Endothelial cell (in vitro differentiated cells): ENCODE data around the gene TSPAN2. TPM values are rescaled to one million over a fixed set of nuclear protein-coding genes. Genes with fewer than 3 reads are reported as not detected.

Source experiments
- DNase-seq: peaks from one replicate; pipeline ENCODE4 v3.0.0; 2021; ENCODE audit warnings: low spot score
- H3K27ac Mint-ChIP-seq: one replicate; pipeline ENCODE4 v1.8.0; 2021; ENCODE audit warnings: mixed read lengths, inconsistent platforms; ENCODE audit not compliant: unreplicated experiment
- H3K27me3 Mint-ChIP-seq: one replicate; pipeline ENCODE4 v1.8.0; 2021; ENCODE audit warnings: mild to moderate bottlenecking, moderate library complexity, mixed read lengths, inconsistent platforms; ENCODE audit not compliant: unreplicated experiment
- H3K36me3 Mint-ChIP-seq: one replicate; pipeline ENCODE4 v1.8.0; 2021; ENCODE audit warnings: mild to moderate bottlenecking, low read depth, mixed read lengths, inconsistent platforms; ENCODE audit not compliant: unreplicated experiment
- H3K4me1 Mint-ChIP-seq: one replicate; pipeline ENCODE4 v1.8.0; 2021; ENCODE audit warnings: mild to moderate bottlenecking, mixed read lengths, inconsistent platforms; ENCODE audit not compliant: unreplicated experiment
- H3K4me3 Mint-ChIP-seq: one replicate; pipeline ENCODE4 v1.8.0; 2021; ENCODE audit warnings: mild to moderate bottlenecking, mixed read lengths, inconsistent platforms; ENCODE audit not compliant: unreplicated experiment
- H3K9me3 Mint-ChIP-seq: one replicate; pipeline ENCODE4 v1.8.0; 2021; ENCODE audit warnings: mixed read lengths, inconsistent platforms; ENCODE audit not compliant: unreplicated experiment
- total RNA-seq: library from RNA; stranded (reverse); fragmentation: NEBNext Ultra II Directional; extraction: Animal tissue kit (Norgen Biotek cat#: 25700); gene quantifications from one replicate; pipeline ENCODE4 v1.2.1, GENCODE V29; 2021; ENCODE audit not compliant: unreplicated experiment
- TF ChIP-seq, protein P1 (sequence below): fragments of 200-600 bp; sonication (generic); IDR thresholded peaks from one replicate; pipeline ENCODE4 v1.5.0; 2021; ENCODE audit warnings: antibody characterized with exemption; ENCODE audit not compliant: unreplicated experiment

TSPAN2 gene
- total RNA-seq, 1 donor from 2014 or later: 57.9 TPM

DNA sequence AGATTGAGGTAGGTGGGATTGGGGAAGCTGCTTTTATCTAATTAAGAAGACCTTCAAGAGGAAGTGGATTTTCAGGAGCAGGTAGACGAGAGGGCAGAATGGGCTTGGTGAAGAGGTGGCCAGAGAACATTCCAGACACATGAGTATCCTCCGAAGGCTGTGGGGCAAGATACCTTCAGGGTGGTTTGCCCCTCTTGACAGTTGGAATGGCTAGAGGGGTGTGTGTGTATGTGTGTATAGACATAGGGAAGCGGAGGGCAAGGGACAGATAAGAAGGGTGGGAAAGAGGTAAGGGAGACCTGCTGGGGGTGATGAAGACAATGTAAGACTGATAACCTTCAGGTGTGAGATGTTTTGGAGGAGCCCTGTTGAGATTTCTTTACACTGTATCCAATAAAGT lies 46.8 kb upstream of the TSPAN2 start:
- H3K27ac Mint-ChIP-seq: no peak overlapping the region
- H3K4me3 Mint-ChIP-seq: no peak overlapping the region
- DNase-seq: no peak
- H3K4me1 Mint-ChIP-seq: no peaks in the 10 kb centered on the region
- H3K27me3 Mint-ChIP-seq: no peaks in the 10 kb centered on the region
- TF ChIP-seq, protein P1, sequence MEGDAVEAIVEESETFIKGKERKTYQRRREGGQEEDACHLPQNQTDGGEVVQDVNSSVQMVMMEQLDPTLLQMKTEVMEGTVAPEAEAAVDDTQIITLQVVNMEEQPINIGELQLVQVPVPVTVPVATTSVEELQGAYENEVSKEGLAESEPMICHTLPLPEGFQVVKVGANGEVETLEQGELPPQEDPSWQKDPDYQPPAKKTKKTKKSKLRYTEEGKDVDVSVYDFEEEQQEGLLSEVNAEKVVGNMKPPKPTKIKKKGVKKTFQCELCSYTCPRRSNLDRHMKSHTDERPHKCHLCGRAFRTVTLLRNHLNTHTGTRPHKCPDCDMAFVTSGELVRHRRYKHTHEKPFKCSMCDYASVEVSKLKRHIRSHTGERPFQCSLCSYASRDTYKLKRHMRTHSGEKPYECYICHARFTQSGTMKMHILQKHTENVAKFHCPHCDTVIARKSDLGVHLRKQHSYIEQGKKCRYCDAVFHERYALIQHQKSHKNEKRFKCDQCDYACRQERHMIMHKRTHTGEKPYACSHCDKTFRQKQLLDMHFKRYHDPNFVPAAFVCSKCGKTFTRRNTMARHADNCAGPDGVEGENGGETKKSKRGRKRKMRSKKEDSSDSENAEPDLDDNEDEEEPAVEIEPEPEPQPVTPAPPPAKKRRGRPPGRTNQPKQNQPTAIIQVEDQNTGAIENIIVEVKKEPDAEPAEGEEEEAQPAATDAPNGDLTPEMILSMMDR: no peak
- no peaks in the 10 kb centered on the region for H3K36me3 Mint-ChIP-seq
- no peaks in the 10 kb centered on the region for H3K9me3 Mint-ChIP-seq

DNA sequence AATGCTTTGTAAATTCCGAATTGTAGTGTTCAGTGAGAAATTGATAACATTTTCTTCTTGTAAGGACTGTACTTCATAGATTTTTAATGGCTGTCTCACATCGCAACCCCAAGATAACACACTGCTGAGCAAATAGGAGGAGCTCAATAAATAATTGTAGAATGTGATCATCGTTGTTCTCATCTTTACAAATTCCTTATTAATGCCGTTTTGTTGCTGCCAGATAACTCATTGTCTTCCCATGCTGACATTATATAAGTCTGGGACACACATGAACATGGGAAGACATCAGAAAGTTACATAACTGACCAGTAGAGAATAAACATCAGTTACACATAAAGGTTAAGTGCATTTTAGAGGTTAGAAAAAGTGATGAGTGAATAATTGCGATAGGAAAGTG lies 46.4 kb upstream of the TSPAN2 start:
- no peaks in the 10 kb centered on the region for H3K36me3 Mint-ChIP-seq
- no peak for DNase-seq

DNA sequence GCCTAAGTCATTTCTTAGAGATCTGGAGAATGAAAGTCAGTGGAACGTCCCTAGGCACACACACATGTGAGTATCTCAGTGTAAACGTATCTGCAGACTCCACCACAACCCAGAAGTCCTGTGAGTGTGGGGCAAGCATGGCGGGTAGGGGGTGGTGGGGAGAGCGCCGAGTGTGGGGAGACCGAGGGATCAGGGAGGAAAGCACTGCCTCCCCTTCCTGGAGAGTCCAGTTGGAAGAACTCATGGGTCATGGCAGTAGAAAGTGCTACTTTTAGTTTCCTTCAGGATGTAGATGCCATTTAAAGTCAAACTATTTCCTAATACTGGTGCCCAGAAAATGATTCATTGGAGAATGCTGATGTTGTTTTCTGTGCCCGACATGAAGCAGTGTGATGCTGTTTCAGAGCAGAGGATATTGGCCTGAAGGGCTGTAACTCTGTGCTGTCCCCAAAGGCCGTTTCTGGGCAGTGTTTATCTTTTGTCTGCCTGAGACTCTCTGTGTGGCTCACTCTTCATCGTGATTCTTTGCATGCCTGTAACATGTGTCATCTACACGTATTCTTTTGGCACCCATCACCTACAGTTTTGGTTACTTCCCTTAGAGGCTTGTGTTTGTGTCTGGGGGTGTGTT lies 45.7 kb upstream of the TSPAN2 start:
- H3K4me3 Mint-ChIP-seq: no peak overlapping the region
- no peak overlapping the region for H3K27ac Mint-ChIP-seq
- no peaks in the 10 kb centered on the region for H3K9me3 Mint-ChIP-seq
- no peaks in the 10 kb centered on the region for H3K4me1 Mint-ChIP-seq
- DNase-seq: no peak
- no peaks in the 10 kb centered on the region for H3K27me3 Mint-ChIP-seq
- H3K36me3 Mint-ChIP-seq: no peaks in the 10 kb centered on the region
- TF ChIP-seq, protein P1: no peak

More for the DNA sequence above, 46.4 kb upstream of the TSPAN2 start:
- Mint-ChIP-seq H3K4me1 (no peaks in the 10 kb centered on the region), H3K27me3 (no peaks in the 10 kb centered on the region), H3K27ac (no peak overlapping the region), H3K4me3 (no peak overlapping the region), H3K9me3 (no peaks in the 10 kb centered on the region)
- TF ChIP-seq, protein P1: no peak

DNA sequence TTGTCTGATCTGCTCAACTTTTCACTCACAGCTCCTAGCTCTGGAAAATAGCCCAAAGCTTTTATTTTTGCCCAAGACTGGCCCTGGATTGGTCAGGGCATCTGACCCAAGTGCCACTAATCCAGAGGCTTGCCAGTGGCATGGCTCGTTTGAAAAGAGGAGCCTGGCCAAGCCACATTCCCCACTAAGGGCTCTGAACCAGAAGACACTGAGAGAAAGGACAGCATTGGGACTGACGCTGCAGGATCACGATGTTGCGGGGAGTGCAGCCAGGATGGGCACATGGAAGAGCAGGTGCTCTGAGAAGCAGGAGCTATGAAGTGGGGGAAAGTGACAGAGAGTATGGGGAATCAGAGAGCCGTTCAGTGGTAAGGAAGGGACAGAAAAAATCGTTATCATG lies 44.9 kb upstream of the TSPAN2 start:
- TF ChIP-seq, protein P1: no peak
- no peak for DNase-seq
- Mint-ChIP-seq H3K4me1 (no peaks in the 10 kb centered on the region), H3K27ac (no peak overlapping the region), H3K9me3 (no peaks in the 10 kb centered on the region), H3K36me3 (no peaks in the 10 kb centered on the region), H3K4me3 (no peak overlapping the region), H3K27me3 (no peaks in the 10 kb centered on the region)

DNA sequence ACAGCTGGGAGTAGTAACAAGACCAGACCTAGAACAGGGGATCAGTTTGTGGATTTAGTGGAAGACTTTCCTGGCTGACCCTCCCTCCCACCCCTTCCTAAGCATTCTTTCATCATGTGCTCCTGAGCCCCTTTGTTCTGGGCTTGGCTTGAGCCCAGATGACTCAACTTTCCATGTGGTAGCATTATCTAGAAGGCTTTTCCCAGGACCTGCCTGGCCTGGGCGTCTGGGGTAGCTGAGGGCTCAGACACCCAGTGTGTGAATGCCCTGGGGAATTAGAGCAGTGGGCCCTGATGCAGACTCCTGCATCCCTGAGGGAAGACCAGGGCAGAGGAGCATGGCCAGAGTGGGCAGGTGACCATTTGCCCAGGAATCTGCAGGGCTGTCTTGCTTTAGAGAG lies 44.1 kb upstream of the TSPAN2 start:
- DNase-seq: no peak
- no peak overlapping the region for H3K27ac Mint-ChIP-seq
- no peaks in the 10 kb centered on the region for H3K27me3 Mint-ChIP-seq
- no peaks in the 10 kb centered on the region for H3K4me1 Mint-ChIP-seq
- no peaks in the 10 kb centered on the region for H3K36me3 Mint-ChIP-seq
- no peak overlapping the region for H3K4me3 Mint-ChIP-seq
- TF ChIP-seq, protein P1: no peak
- H3K9me3 Mint-ChIP-seq: no peaks in the 10 kb centered on the region
